Left lung (tissue), 10 donors: ENCODE data around the gene SHD. TPM values are rescaled to one million over a fixed set of nuclear protein-coding genes. Genes with fewer than 3 reads are reported as not detected.

ENCODE experiments used
- ATAC-seq: fragments of 200-7000 bp; cut with Tn5 transposase; one replicate; pipeline ENCODE4 v1.9.1; 2020; ENCODE audit warnings: moderate library complexity
- DNase-seq, 4 donors: peaks; one replicate each; pipeline ENCODE4 v3.0.0-alpha.2; 2013 to 2020
- H3K27ac ChIP-seq, 2 donors: fragments of 200-600 bp; sonication (generic) in 1 of 2; one replicate each; pipeline versions ENCODE4 v1.5.0 to v1.8.0; 2020 to 2021
- H3K27me3 ChIP-seq, 2 donors: fragments of 200-600 bp; sonication (generic) in 1 of 2; one replicate each; pipeline versions ENCODE4 v1.5.0 to v1.8.0; 2020 to 2021
- H3K36me3 ChIP-seq, 2 donors: fragments of 200-600 bp; sonication (generic) in 1 of 2; one replicate each; pipeline versions ENCODE4 v1.5.0 to v1.8.0; 2020 to 2021
- H3K4me1 ChIP-seq, 2 donors: fragments of 200-600 bp; one replicate each; pipeline ENCODE4 v1.8.0; 2021
- H3K4me3 ChIP-seq, 2 donors: fragments of 200-600 bp; sonication (generic) in 1 of 2; one replicate each; pipeline versions ENCODE4 v1.5.0 to v1.8.0; 2020 to 2021; ENCODE audit warnings: mild to moderate bottlenecking in 1 of 2
- H3K9me3 ChIP-seq, 2 donors: fragments of 200-600 bp; sonication (generic) in 1 of 2; one replicate each; pipeline versions ENCODE4 v1.5.0 to v1.8.0; 2020 to 2021
- CTCF ChIP-seq, 2 donors: fragments of 200-600 bp; sonication (generic) in 1 of 2; IDR thresholded peaks; one replicate each; pipeline versions ENCODE4 v1.5.0 to v1.8.0; 2021; ENCODE audit warnings: antibody characterized with exemption in 2 of 2
- intact Hi-C, 2 donors: fragments of 100-400 bp; cut with DNase I; formaldehyde crosslinking; loops; one replicate each; pipeline versions ENCODE4 v1.11.2 to v1.14.2; 2022
- polyA plus RNA-seq, 6 donors: library from polyadenylated mRNA; unstranded; fragments of 120-200 nt; gene quantifications; one replicate each; pipeline ENCODE4 v1.2.1, GENCODE V29; 2013; ENCODE audit not compliant: insufficient read length in 6 of 6
- total RNA-seq, 2 donors: library from RNA; stranded (reverse); fragmentation: NEBNext Ultra II Directional; extraction: Animal tissue kit (Norgen Biotek cat#: 25700); gene quantifications; one replicate each; pipeline ENCODE4 v1.2.1, GENCODE V29; 2021
- donor health status: DM: no; HTN: yes; CAD: no.
- donor health status: DM: no; HTN: no; CAD: no.

The SHD gene
- total and polyA plus RNA-seq, 8 donors: 0.21 to 0.28 (median 0.21) TPM; not detected in 3

GRCh38 chr19:4319067-4319718 lies 40.1 kb downstream of the SHD start:
- H3K27ac ChIP-seq: no peak overlapping the region
- intact Hi-C loops: no loop called here
- no peak for TF ChIP-seq CTCF (IDR thresholded peaks at IDR 0.05)
- H3K9me3 ChIP-seq: peaks cover 0 to 21% of the 10 kb centered on the region in 2 donors
- H3K36me3 ChIP-seq: no peaks in the 10 kb centered on the region
- no peak for ATAC-seq
- no peak for DNase-seq
- no peaks in the 10 kb centered on the region for H3K27me3 ChIP-seq
- H3K4me3 ChIP-seq: no peak overlapping the region
- peaks cover 0 to 7% of the 10 kb centered on the region in 2 donors for H3K4me1 ChIP-seq

- Histone ChIP-seq H3K27ac (no peak overlapping the region), H3K36me3 (no peaks in the 10 kb centered on the region), H3K4me1 (no peaks in the 10 kb centered on the region), H3K9me3 (peaks cover 0 to 21% of the 10 kb centered on the region in 2 donors), H3K4me3 (no peak overlapping the region), H3K27me3 (no peaks in the 10 kb centered on the region)
- DNase-seq: no peak
- intact Hi-C loops: no loop called here
- no peak for TF ChIP-seq CTCF (IDR thresholded peaks at IDR 0.05)
- ATAC-seq: no peak
Measured at GRCh38 chr19:4320419-4320818, 41.4 kb downstream of the SHD start.

GRCh38 chr19:4322942-4323665 lies 44.0 kb downstream of the SHD start:
- Histone ChIP-seq H3K27ac (no peak overlapping the region), H3K4me1 (peaks cover 3 to 13% of the 10 kb centered on the region in 2 donors), H3K36me3 (no peaks in the 10 kb centered on the region), H3K9me3 (peaks cover 0 to 21% of the 10 kb centered on the region in 2 donors), H3K4me3 (no peak overlapping the region), H3K27me3 (peaks cover 0 to 22% of the 10 kb centered on the region in 2 donors)
- no peak for TF ChIP-seq CTCF (IDR thresholded peaks at IDR 0.05)
- intact Hi-C loops: no loop called here
- DNase-seq: peak in 1 of 4 donors; percentile 75
- ATAC-seq: no peak

- Histone ChIP-seq H3K36me3 (no peaks in the 10 kb centered on the region), H3K27me3 (peaks cover 0 to 25% of the 10 kb centered on the region in 2 donors), H3K27ac (no peak overlapping the region), H3K4me1 (peaks cover 3 to 15% of the 10 kb centered on the region in 2 donors), H3K9me3 (peaks cover 0 to 21% of the 10 kb centered on the region in 2 donors), H3K4me3 (no peak overlapping the region)
- TF ChIP-seq CTCF (IDR thresholded peaks at IDR 0.05): no peak
- ATAC-seq (no peak), DNase-seq (no peak)
- intact Hi-C loops: no loop called here
Measured at GRCh38 chr19:4323692-4324091, 44.6 kb downstream of the SHD start.

GRCh38 chr19:4324228-4324627 lies 45.2 kb downstream of the SHD start:
- Histone ChIP-seq H3K27me3 (peaks cover 0 to 31% of the 10 kb centered on the region in 2 donors), H3K4me3 (no peak overlapping the region)
- no peak for ATAC-seq

More at GRCh38 chr19:4324228-4324627, 45.2 kb downstream of the SHD start:
- TF ChIP-seq CTCF (IDR thresholded peaks at IDR 0.05): no peak
- no peak overlapping the region for H3K27ac ChIP-seq
- H3K9me3 ChIP-seq: peaks cover 0 to 21% of the 10 kb centered on the region in 2 donors
- H3K4me1 ChIP-seq: peaks cover 3 to 21% of the 10 kb centered on the region in 2 donors
- intact Hi-C loops: no loop called here
- no peaks in the 10 kb centered on the region for H3K36me3 ChIP-seq
- DNase-seq: peak in 1 of 4 donors; percentile 47
